Activated naive CD8-positive, alpha-beta T cell treated with anti-CD3 and anti-CD28 coated beads for 36 hours (primary cell): ENCODE measurements around the gene TMEM134. TPM values are rescaled to one million over a fixed set of nuclear protein-coding genes. Genes with fewer than 3 reads are reported as not detected.

ENCODE experiments used
- total RNA-seq, 2 experiments: library from RNA; stranded (reverse); gene quantifications; one replicate each; pipeline ENCODE4 v1.2.3, GENCODE V29; 2021

The TMEM134 gene
- total RNA-seq, 2 experiments from 2014 or later = 43.7 to 45.8 TPM

Other genes starting within 250 kb of the TMEM134 start
- gene GRK2, start 202.8 kb downstream of the TMEM134 start, total RNA-seq = 100 to 1,000 TPM; 211 to 219 TPM
- 10 to 100 TPM; 52.0 to 55.7 TPM for gene ANKRD13D, start 179.9 kb downstream of the TMEM134 start, total RNA-seq
- 1 to 10 TPM; 4.6 to 4.7 TPM for gene SSH3, start 165.7 kb downstream of the TMEM134 start, total RNA-seq
- gene POLD4, start 115.7 kb downstream of the TMEM134 start, total RNA-seq = 10 to 100 TPM; 28.5 to 28.6 TPM
- under 1 TPM; 0.31 to 0.56 TPM for gene CLCF1, start 95.7 kb downstream of the TMEM134 start, total RNA-seq
- 10 to 100 TPM; 31.2 to 33.7 TPM for gene RAD9A, start 77.3 kb downstream of the TMEM134 start, total RNA-seq
- 100 to 1,000 TPM; 262 to 269 TPM for gene PPP1CA, start 67.4 kb downstream of the TMEM134 start, total RNA-seq
- gene TBC1D10C, start 65.2 kb downstream of the TMEM134 start, total RNA-seq = 100 to 1,000 TPM; 117 to 121 TPM
- 1 to 10 TPM; 3.1 to 3.7 TPM for gene CARNS1, start 53.6 kb downstream of the TMEM134 start, total RNA-seq
- gene RPS6KB2, start 40.8 kb downstream of the TMEM134 start, total RNA-seq = 10 to 100 TPM; 64.9 to 67.7 TPM
- 100 to 1,000 TPM; 110 to 117 TPM for gene PTPRCAP, start 31.6 kb downstream of the TMEM134 start, total RNA-seq
- 100 to 1,000 TPM; 293 to 310 TPM for gene CORO1B, start 25.8 kb downstream of the TMEM134 start, total RNA-seq
- gene GPR152, start 16.5 kb downstream of the TMEM134 start, total RNA-seq = not detected
- gene CABP4, start 13.9 kb downstream of the TMEM134 start, total RNA-seq = under 1 TPM; 0.27 to 0.28 TPM
- gene AIP, start 13.8 kb upstream of the TMEM134 start, total RNA-seq = 100 to 1,000 TPM; 107 to 112 TPM
- 10 to 100 TPM; 52.7 to 56.4 TPM for gene PITPNM1, start 36.1 kb upstream of the TMEM134 start, total RNA-seq
- 10 to 100 TPM; 49.7 to 50.5 TPM for gene CDK2AP2, start 38.9 kb upstream of the TMEM134 start, total RNA-seq
- not detected for gene CABP2, start 54.2 kb upstream of the TMEM134 start, total RNA-seq
- 100 to 1,000 TPM; 452 to 465 TPM for gene GSTP1, start 114.6 kb upstream of the TMEM134 start, total RNA-seq
- gene NDUFV1, start 137.7 kb upstream of the TMEM134 start, total RNA-seq = 100 to 1,000 TPM; 317 to 321 TPM
- 10 to 100 TPM; 30.2 to 31.0 TPM for gene NUDT8, start 160.7 kb upstream of the TMEM134 start, total RNA-seq
- not detected for gene TBX10, start 170.5 kb upstream of the TMEM134 start, total RNA-seq
- gene ACY3, start 181.5 kb upstream of the TMEM134 start, total RNA-seq = under 1 TPM; 0.27 to 0.70 TPM
- not detected for gene ALDH3B2, start 205.4 kb upstream of the TMEM134 start, total RNA-seq